ENCODE measurements around the gene KRT13. TPM values are rescaled to one million over a fixed set of nuclear protein-coding genes. Genes with fewer than 3 reads are reported as not detected.

Gene KRT13
- total RNA-seq, 1 donor from 2014 or later = not detected

DNA sequence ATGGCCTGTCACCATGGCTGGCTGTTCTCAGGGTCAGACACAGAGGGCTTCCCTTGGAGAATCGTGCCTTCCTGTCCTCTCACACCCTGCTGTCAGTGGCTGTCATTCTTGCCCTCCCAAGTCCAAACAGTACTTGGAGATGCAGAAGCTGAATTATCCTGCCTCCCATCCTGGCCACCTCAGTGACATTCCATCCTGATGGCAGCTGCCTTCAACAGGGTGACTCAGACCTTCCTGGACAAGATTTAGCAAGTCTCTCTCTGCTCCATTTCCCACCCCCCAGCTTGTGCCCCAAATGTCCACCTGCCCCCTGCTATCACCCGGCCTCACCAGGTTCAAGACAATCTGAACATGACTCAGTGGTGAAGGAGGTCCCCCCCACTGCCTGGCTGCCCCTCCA is 10.9 kb downstream of the KRT13 start:
- DNase-seq (ENCODE audit: low read depth) = peak; percentile 60

DNA sequence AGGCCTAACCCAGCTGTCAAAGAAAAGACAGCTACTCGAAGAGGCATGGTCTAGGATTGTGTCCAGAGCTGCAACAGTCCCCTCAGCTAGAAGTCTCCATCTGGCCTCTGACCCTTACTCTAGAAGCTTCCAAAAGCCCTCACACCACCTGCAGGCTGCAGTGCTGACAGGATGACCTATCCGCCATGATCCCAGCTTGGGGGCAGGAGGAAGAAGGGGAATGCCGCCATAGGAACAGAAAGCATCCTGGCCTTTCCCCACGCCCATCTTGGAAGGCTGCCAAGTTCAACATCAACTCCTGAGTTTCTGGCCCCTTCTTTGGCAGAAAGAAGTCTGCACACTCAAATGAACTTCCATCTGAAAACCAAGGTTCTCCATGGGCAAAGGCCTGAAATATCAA is 12.6 kb downstream of the KRT13 start:
- peak; percentile 46 for DNase-seq (ENCODE audit: low read depth)

GRCh38 chr17:41492351-41492750 is 13.1 kb downstream of the KRT13 start:
- DNase-seq (ENCODE audit: low read depth) = peak; percentile 82

- DNase-seq (ENCODE audit: low read depth) = no peak
These were observed 13.9 kb downstream of the KRT13 start for GRCh38 chr17:41491476-41491875.

DNA sequence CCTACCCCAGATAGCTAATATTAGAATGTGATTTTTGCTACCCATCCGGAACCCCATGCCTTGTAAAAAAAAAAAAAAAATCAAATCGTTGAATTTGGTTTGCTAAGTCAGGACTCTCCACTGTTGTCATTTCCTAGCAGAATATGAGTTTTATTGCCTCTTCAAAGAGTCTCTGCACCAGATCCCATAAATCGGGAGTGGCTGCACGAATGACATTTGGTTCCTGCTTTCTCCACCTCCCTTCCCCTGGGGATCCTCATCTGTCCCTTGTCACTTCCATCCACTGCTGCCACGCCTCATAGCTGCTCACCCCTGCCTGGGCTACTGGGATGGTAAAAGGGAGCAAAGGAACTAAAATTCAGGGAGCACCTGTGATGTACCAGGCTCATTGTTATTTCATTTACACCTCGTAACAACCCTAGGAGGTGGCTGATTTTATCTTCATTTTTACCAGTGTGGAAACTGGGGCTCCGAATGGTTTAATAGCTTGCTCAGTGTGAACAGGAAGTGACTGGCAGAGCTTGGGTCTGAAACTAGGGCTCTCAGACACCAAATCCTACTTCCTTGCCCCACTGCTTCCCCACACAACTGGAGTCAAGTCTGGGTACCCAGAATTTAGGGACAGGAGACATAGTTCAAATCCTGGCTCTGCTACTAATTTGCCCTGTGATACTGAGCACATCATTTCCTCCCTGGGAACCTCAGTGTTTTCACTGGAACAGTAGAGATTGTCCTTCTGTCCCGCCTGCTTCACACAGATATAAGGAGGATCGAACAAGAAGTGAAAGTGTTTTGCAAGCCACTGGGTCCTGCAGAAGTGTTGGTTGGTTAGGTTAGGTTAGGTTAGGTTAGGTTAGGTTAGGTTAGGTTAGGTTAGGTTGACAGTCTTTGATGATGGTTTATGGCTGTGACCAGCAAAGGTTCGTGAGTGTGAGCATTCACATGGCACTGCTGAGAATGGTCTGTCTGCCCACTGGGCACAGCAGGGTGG is 15.1 kb downstream of the KRT13 start:
- no peak for DNase-seq (ENCODE audit: low read depth)

GRCh38 chr17:41489531-41489930 is 15.9 kb downstream of the KRT13 start, which contains the start of gene KRT36:
Gene KRT36 (minus strand): TSS chr17:41489910. CDS start chr17:41489864, 46 bp downstream.
- DNase-seq (ENCODE audit: low read depth) = no peak

GRCh38 chr17:41486809-41487530 is 18.4 kb downstream of the KRT13 start:
- no peak for DNase-seq (ENCODE audit: low read depth)

- DNase-seq (ENCODE audit: low read depth) = no peak
These were observed 19.1 kb downstream of the KRT13 start for GRCh38 chr17:41486316-41486715.

GRCh38 chr17:41484920-41485904 is 20.2 kb downstream of the KRT13 start:
- DNase-seq (ENCODE audit: low read depth) = no peak

- peak; percentile 32 for DNase-seq (ENCODE audit: low read depth)
These were observed 21.2 kb downstream of the KRT13 start for GRCh38 chr17:41483991-41484826.

DNA sequence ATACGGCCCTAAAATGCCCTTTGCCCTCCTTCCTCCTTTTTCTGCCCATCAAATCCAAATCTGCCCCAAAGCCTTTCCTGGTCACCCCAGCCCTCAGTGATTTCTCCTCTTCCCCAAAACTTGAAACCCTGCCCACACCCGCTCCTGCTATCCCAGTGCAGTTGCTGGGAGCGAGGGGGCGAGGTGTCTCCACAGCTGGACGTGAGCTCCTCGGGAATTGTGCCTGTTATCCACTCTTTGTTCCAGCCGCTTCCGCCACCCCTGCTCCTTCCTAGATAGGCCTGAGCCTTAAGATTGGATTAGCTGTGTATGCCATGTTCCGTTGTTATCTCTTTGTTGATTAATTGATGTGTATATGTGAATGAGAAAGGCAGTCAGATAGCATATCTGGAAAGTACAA is 21.9 kb downstream of the KRT13 start:
- DNase-seq (ENCODE audit: low read depth) = no peak

GRCh38 chr17:41481036-41481435 is 24.4 kb downstream of the KRT13 start, which contains the start of gene KRT35:
Gene KRT35 (minus strand): TSS chr17:41481151. CDS start chr17:41481097, 54 bp downstream.
- DNase-seq (ENCODE audit: low read depth) = no peak

DNA sequence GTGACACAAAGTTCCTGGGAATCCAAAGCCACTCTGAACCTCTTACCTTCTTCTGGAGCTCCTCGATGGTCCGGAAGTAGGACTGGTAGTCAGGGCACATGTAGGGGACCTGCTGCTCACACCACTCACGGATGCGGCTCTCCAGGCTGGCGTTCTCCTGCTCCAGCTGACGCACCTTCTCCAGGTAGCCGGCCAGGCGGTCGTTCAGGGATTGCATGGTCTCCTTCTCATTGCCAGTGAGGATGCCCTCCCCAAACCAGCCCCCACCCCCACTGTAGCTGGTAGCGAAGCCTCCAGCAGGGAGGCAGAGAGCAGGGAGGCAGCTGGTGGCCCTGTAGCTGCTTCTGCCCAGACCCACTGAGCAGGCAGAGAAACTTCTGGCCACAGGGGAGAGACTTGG is 24.8 kb downstream of the KRT13 start:
- no peak for DNase-seq (ENCODE audit: low read depth)

DNA sequence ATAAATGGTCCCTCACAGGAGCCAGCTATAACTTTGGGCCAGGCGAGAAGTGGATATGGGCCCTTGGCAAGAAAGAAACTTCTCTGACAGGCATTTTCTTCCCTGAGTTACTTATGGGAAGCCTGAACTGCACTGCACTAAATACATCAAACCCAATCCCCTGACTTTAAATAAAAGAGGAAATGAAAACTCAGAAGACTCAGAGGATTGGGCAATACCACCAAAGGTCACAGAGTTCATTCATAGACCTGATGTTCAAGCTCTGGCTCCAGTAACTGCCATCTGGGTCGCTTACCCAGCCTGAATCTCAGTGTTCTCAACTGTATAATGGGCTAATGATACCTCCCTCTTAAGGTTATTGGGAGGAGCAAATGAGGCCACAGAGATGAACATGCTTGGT is 25.3 kb downstream of the KRT13 start:
- no peak for DNase-seq (ENCODE audit: low read depth)

DNA sequence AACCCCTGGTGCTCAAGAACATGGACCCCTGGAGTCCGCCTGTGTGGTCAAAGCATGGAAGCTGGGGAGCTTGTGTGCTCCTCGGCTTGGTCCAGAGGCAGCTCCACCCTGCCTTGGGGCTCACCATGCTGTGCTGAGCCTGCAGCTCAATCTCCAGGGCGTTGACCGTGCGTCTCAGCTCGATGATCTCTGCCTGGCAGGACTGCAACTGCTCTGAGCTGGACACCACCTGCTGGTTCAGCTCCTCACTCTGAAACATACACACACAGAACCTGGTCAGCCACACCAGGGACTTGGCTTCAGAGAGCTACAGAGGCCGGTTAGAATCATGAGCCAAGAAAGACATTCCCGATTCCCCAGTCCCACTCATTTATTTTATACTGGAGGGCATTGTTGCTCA is 27.2 kb downstream of the KRT13 start:
- DNase-seq (ENCODE audit: low read depth) = peak; percentile 58

GRCh38 chr17:41476866-41477815 is 28.3 kb downstream of the KRT13 start:
- no peak for DNase-seq (ENCODE audit: low read depth)

- no peak for DNase-seq (ENCODE audit: low read depth)
These were observed 30.0 kb downstream of the KRT13 start for GRCh38 chr17:41475421-41475820.

GRCh38 chr17:41474863-41475262 is 30.5 kb downstream of the KRT13 start:
- DNase-seq (ENCODE audit: low read depth) = no peak

DNA sequence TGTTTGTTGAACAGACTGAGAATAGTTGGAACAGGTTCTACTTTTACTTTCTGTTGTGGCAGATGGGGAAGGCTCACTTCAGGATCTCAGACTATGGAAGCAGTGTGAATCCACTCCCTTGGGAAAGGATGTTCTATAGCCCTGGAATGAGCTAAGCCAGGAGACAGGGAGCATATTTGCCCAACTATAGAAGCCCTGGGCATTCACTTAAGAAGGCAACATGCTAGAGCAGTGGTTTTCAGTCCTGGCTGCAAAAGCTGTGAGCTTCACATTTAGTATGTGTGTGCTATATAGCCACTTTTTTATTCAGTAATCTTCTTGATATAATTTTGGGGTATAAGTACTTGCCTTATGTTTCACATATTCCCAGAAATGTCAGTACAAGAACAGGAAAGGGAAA is 37.1 kb downstream of the KRT13 start:
- DNase-seq (ENCODE audit: low read depth) = no peak

Measured in renal cortical epithelial cell (primary cell).